Smooth muscle cell (in vitro differentiated cells): ENCODE data around the gene SIRT3. TPM values are rescaled to one million over a fixed set of nuclear protein-coding genes. Genes with fewer than 3 reads are reported as not detected.
"Not testable (repeated sequence)": the region's sequence is repeated elsewhere in the genome, so short reads cannot be mapped to it uniquely, and the experiment has no call there.

Experiments
- DNase-seq: peaks from one replicate; lab custom pipeline; 2025; ENCODE audit not compliant: unreplicated experiment; lab: John Stamatoyannopoulos, UW
- H2AFZ ChIP-seq: fragments of 200-600 bp; sonication (generic); 2 replicates; pipeline ENCODE4 v1.6.0; 2016; ENCODE audit warnings: antibody characterized with exemption, low read depth, mild to moderate bottlenecking
- H3F3A ChIP-seq: fragments of 200-600 bp; sonication (generic); 2 replicates; pipeline ENCODE4 v1.6.0; 2017; ENCODE audit warnings: antibody characterized with exemption, low read depth
- H3K27ac ChIP-seq: fragments of 200-600 bp; sonication (generic); 2 replicates; pipeline ENCODE4 v1.5.1; 2016; ENCODE audit warnings: low read depth, mild to moderate bottlenecking
- H3K27me3 ChIP-seq: fragments of 200-600 bp; sonication (generic); 2 replicates; pipeline ENCODE4 v1.6.1; 2016; ENCODE audit warnings: low read depth, mild to moderate bottlenecking
- H3K36me3 ChIP-seq: fragments of 200-600 bp; sonication (generic); 2 replicates; pipeline ENCODE4 v1.5.1; 2016; ENCODE audit warnings: low read depth
- H3K4me1 ChIP-seq: fragments of 200-600 bp; sonication (generic); 2 replicates; pipeline ENCODE4 v1.5.1; 2016; ENCODE audit warnings: low read depth
- H3K4me2 ChIP-seq: fragments of 200-600 bp; sonication (generic); 2 replicates; pipeline ENCODE4 v1.6.0; 2016; ENCODE audit warnings: mild to moderate bottlenecking
- H3K4me3 ChIP-seq: fragments of 200-600 bp; sonication (generic); 2 replicates; pipeline ENCODE4 v1.5.1; 2016; ENCODE audit warnings: mild to moderate bottlenecking
- H3K79me2 ChIP-seq: fragments of 200-600 bp; sonication (generic); 2 replicates; pipeline ENCODE4 v1.6.0; 2016; ENCODE audit warnings: low read depth, mild to moderate bottlenecking
- H3K9ac ChIP-seq: fragments of 200-600 bp; sonication (generic); 2 replicates; pipeline ENCODE4 v1.6.0; 2016; ENCODE audit warnings: low read depth
- H3K9me3 ChIP-seq: fragments of 200-600 bp; sonication (generic); replicated peaks from 2 replicates; pipeline ENCODE4 v1.5.1; 2016; ENCODE audit warnings: low read depth
- H4K20me1 ChIP-seq: fragments of 200-600 bp; sonication (generic); 2 replicates; pipeline ENCODE4 v1.6.0; 2016; ENCODE audit warnings: low read depth
- WGBS: methylation state at CpG from one replicate; pipeline ENCODE4 v1.1.7; 2016; ENCODE audit warnings: low lambda C conversion rate; 5-methylcytosine and 5-hydroxymethylcytosine counted together
- polyA plus RNA-seq: library from polyadenylated mRNA; unstranded; fragments of >200 nt; fragmentation: Nextera tagmentation; extraction: Ambion mirVana; gene quantifications from 2 replicates; pipeline ENCODE4 v1.2.1, GENCODE V29; 2016
- total RNA-seq: library from RNA; depleted of rRNA; stranded (reverse); fragments of >200 nt; gene quantifications from 2 replicates; pipeline ENCODE4 v1.2.3, GENCODE V29; 2014
- TF ChIP-seq, protein P1 (sequence below): fragments of 200-600 bp; sonication (generic); IDR thresholded peaks from 2 replicates; pipeline ENCODE4 v1.5.1; 2017; ENCODE audit warnings: borderline replicate concordance, mild to moderate bottlenecking, antibody characterized with exemption; ENCODE audit not compliant: insufficient read depth, poor library complexity, severe bottlenecking

SIRT3 gene
- total and polyA plus RNA-seq, 2 experiments from 2014 or later, result 13.0 to 19.8 TPM

GRCh38 chr11:189843-190311 is 46.3 kb downstream of the SIRT3 start:
- not testable (repeated sequence) for H3K79me2 ChIP-seq, H3K9ac ChIP-seq, H3K27me3 ChIP-seq, H3K4me1 ChIP-seq, H3K36me3 ChIP-seq, H3K4me3 ChIP-seq, H3F3A ChIP-seq, H4K20me1 ChIP-seq, H3K4me2 ChIP-seq, H3K9me3 ChIP-seq, H2AFZ ChIP-seq, H3K27ac ChIP-seq, DNase-seq
- TF ChIP-seq, protein P1, sequence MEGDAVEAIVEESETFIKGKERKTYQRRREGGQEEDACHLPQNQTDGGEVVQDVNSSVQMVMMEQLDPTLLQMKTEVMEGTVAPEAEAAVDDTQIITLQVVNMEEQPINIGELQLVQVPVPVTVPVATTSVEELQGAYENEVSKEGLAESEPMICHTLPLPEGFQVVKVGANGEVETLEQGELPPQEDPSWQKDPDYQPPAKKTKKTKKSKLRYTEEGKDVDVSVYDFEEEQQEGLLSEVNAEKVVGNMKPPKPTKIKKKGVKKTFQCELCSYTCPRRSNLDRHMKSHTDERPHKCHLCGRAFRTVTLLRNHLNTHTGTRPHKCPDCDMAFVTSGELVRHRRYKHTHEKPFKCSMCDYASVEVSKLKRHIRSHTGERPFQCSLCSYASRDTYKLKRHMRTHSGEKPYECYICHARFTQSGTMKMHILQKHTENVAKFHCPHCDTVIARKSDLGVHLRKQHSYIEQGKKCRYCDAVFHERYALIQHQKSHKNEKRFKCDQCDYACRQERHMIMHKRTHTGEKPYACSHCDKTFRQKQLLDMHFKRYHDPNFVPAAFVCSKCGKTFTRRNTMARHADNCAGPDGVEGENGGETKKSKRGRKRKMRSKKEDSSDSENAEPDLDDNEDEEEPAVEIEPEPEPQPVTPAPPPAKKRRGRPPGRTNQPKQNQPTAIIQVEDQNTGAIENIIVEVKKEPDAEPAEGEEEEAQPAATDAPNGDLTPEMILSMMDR, result peak; percentile 16
- WGBS, result 81% methylated on average over 12 of the region's 25 CpGs

DNA sequence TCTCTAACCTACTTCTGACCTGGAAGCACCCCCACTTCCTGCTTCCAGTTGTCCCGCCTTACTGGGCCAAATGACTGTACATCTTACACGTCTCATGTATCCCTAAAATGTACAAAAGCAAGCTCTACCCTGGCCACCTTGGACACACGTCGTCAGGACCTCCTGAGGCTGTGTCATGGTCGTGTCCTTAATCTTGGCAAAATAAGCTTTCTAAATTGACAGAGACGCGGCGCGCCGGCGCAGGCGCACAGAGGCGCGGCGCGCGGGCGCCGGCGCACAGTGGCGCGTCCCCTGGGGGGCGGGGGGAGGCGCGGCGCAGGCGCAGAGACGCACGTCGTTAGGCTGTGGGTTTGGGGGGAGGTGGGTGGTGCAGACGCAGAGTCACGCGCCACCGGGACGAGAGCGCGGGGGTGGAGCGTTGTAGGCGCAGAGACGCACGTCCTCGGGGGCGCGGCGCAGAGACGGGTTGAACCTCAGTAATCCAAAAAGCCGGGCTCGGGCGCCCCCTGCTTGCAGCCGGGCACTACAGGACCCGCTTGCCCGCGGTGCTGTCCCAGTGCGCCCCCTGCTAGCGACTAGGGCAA is 46.9 kb downstream of the SIRT3 start:
- H3K4me1 ChIP-seq, H4K20me1 ChIP-seq, H3K4me2 ChIP-seq, H3K4me3 ChIP-seq, H3F3A ChIP-seq, H3K9me3 ChIP-seq, H3K9ac ChIP-seq, DNase-seq, H3K27me3 ChIP-seq, H3K27ac ChIP-seq, H3K79me2 ChIP-seq, H2AFZ ChIP-seq, H3K36me3 ChIP-seq: not testable (repeated sequence)
- 96% methylated on average over 45 of the region's 55 CpGs for WGBS
- TF ChIP-seq, protein P1, result peak; percentile 2

DNA sequence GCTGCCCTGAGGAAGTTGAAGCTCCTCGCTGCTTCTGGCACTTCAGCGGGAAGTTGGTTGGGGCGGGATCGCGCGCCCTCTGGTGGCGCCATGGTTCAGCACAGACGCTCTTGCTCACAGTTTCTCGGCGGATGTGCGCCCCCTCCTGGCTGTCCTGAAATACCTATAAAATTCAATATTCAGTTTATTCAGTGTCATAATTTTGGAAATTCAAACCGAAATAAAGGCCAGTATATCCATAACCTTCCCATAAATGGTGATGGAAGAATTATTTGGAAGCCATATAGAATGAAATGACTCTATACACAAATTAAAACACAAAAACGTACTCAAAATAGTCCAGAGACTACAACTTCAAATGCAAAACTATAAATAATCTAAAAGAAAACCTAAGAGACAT is 55.9 kb downstream of the SIRT3 start:
- H3F3A ChIP-seq, H2AFZ ChIP-seq, H4K20me1 ChIP-seq, H3K4me3 ChIP-seq, H3K4me2 ChIP-seq, DNase-seq, H3K9me3 ChIP-seq, H3K36me3 ChIP-seq, H3K79me2 ChIP-seq, H3K4me1 ChIP-seq, H3K9ac ChIP-seq, H3K27ac ChIP-seq, H3K27me3 ChIP-seq: not testable (repeated sequence)
- WGBS, result 0% methylated on average over 1 of the region's 13 CpGs

Other genes starting within 250 kb of the SIRT3 start
- gene SCGB1C1, start 43.3 kb downstream of the SIRT3 start, total RNA-seq, result not detected in 2 replicates
- not detected in 2 replicates for gene SCGB1C1, start 43.3 kb downstream of the SIRT3 start, polyA plus RNA-seq
- 31.3 and 40.5 TPM in 2 replicates for gene BET1L, start 28.9 kb downstream of the SIRT3 start, total RNA-seq
- gene BET1L, start 28.9 kb downstream of the SIRT3 start, polyA plus RNA-seq, result 92.5 and 97.4 TPM in 2 replicates
- 71.2 and 118 TPM in 2 replicates for gene RIC8A, start 28.6 kb downstream of the SIRT3 start, total RNA-seq
- gene RIC8A, start 28.6 kb downstream of the SIRT3 start, polyA plus RNA-seq, result 120 and 121 TPM in 2 replicates
- gene PSMD13, start 634 bp upstream of the SIRT3 start, total RNA-seq, result 77.4 and 79.2 TPM in 2 replicates
- gene PSMD13, start 634 bp upstream of the SIRT3 start, polyA plus RNA-seq, result 173 and 200 TPM in 2 replicates
- gene NLRP6, start 42.1 kb upstream of the SIRT3 start, total RNA-seq, result not detected in 2 replicates
- not detected in 2 replicates for gene NLRP6, start 42.1 kb upstream of the SIRT3 start, polyA plus RNA-seq
- gene PGGHG, start 52.8 kb upstream of the SIRT3 start, total RNA-seq, result 8.6 and 18.2 TPM in 2 replicates
- 16.6 and 24.3 TPM in 2 replicates for gene PGGHG, start 52.8 kb upstream of the SIRT3 start, polyA plus RNA-seq
- not detected in 2 replicates for gene IFITM5, start 63.2 kb upstream of the SIRT3 start, total RNA-seq
- gene IFITM5, start 63.2 kb upstream of the SIRT3 start, polyA plus RNA-seq, result not detected in 2 replicates
- gene IFITM2, start 71.5 kb upstream of the SIRT3 start, total RNA-seq, result 210 and 211 TPM in 2 replicates
- gene IFITM2, start 71.5 kb upstream of the SIRT3 start, polyA plus RNA-seq, result 1,227 and 1,486 TPM in 2 replicates
- gene IFITM1, start 77.7 kb upstream of the SIRT3 start, total RNA-seq, result 355 TPM in 2 replicates
- 599 and 726 TPM in 2 replicates for gene IFITM1, start 77.7 kb upstream of the SIRT3 start, polyA plus RNA-seq
- 392 and 393 TPM in 2 replicates for gene IFITM3, start 84.5 kb upstream of the SIRT3 start, total RNA-seq
- gene IFITM3, start 84.5 kb upstream of the SIRT3 start, polyA plus RNA-seq, result 3,295 and 4,132 TPM in 2 replicates
- 21.9 and 48.8 TPM in 2 replicates for gene B4GALNT4, start 133.2 kb upstream of the SIRT3 start, total RNA-seq
- 44.9 and 45.8 TPM in 2 replicates for gene B4GALNT4, start 133.2 kb upstream of the SIRT3 start, polyA plus RNA-seq
- gene PKP3, start 157.9 kb upstream of the SIRT3 start, total RNA-seq, result 32.0 and 61.2 TPM in 2 replicates
- 24.6 and 69.9 TPM in 2 replicates for gene PKP3, start 157.9 kb upstream of the SIRT3 start, polyA plus RNA-seq
- 15.3 and 18.3 TPM in 2 replicates for gene SIGIRR, start 178.7 kb upstream of the SIRT3 start, total RNA-seq
- 26.3 and 29.4 TPM in 2 replicates for gene SIGIRR, start 178.7 kb upstream of the SIRT3 start, polyA plus RNA-seq
- 0.67 and 1.4 TPM in 2 replicates for gene ANO9, start 205.7 kb upstream of the SIRT3 start, total RNA-seq
- 1.5 and 7.1 TPM in 2 replicates for gene ANO9, start 205.7 kb upstream of the SIRT3 start, polyA plus RNA-seq
- 15.2 and 20.7 TPM in 2 replicates for gene PTDSS2, start 213.9 kb upstream of the SIRT3 start, total RNA-seq
- 25.2 and 33.5 TPM in 2 replicates for gene PTDSS2, start 213.9 kb upstream of the SIRT3 start, polyA plus RNA-seq